Caco-2 (cell line): ENCODE data around the gene HNF4A. TPM values are rescaled to one million over a fixed set of nuclear protein-coding genes. Genes with fewer than 3 reads are reported as not detected.
A peak's percentile ranks its signal among the peaks of the same experiment; 100 is the strongest.

Experiments used
- BruUV-seq: library from RNA; stranded (reverse); fragments of 400-500 nt; replicated peaks from 2 replicates; lab custom pipeline; 2021; lab: Mats Ljungman, UMichigan
- CTCF ChIA-PET: fragments of 300-600 bp; sonication (Branson Sonifier 250); formaldehyde crosslinking; loops from one replicate; lab custom pipeline; 2022; ENCODE audit warnings: antibody characterized with exemption; lab: Charles Lee
- POLR2A ChIA-PET: fragments of 300-600 bp; sonication (Branson Sonifier 250); formaldehyde crosslinking; loops from one replicate; lab custom pipeline; 2022; ENCODE audit warnings: antibody characterized with exemption; lab: Charles Lee
- DNase-seq, 2 experiments: peaks; one replicate each; pipeline versions ENCODE4 v3.0.0 to v3.0.0-alpha.2; 2020 to 2022
- H3K27me3 ChIP-seq: replicated peaks from 2 replicates; pipeline ENCODE4 v1.6.0; 2011; ENCODE audit warnings: low read length; ENCODE audit not compliant: control insufficient read depth, insufficient read depth
- H3K36me3 ChIP-seq: 2 replicates; pipeline ENCODE4 v1.5.1; 2011; ENCODE audit warnings: low read length; ENCODE audit not compliant: control insufficient read depth, insufficient read depth
- H3K4me1 ChIP-seq: fragments of 250-450 bp; sonication (Bioruptor Pico); 2 replicates; pipeline ENCODE4 v1.5.1; 2020; ENCODE audit warnings: mild to moderate bottlenecking
- H3K4me3 ChIP-seq: 2 replicates; pipeline ENCODE4 v1.5.1; 2011; ENCODE audit warnings: low read depth, mild to moderate bottlenecking, control low read depth, low read length
- H3K9me3 ChIP-seq: fragments of 250-450 bp; sonication (Bioruptor Pico); 2 replicates; pipeline ENCODE4 v1.5.1; 2020; ENCODE audit warnings: mild to moderate bottlenecking, moderate library complexity
- H3K27ac Mint-ChIP-seq: one replicate; pipeline ENCODE4 v1.8.0; 2022; ENCODE audit warnings: mixed read lengths; ENCODE audit not compliant: unreplicated experiment
- H3K27me3 Mint-ChIP-seq: one replicate; pipeline ENCODE4 v1.8.0; 2022; ENCODE audit warnings: mixed read lengths; ENCODE audit not compliant: insufficient read depth, unreplicated experiment
- H3K36me3 Mint-ChIP-seq: one replicate; pipeline ENCODE4 v1.8.0; 2022; ENCODE audit warnings: mild to moderate bottlenecking, mixed read lengths; ENCODE audit not compliant: insufficient read depth, unreplicated experiment
- H3K4me1 Mint-ChIP-seq: one replicate; pipeline ENCODE4 v1.8.0; 2022; ENCODE audit warnings: low read depth, mixed read lengths; ENCODE audit not compliant: unreplicated experiment
- H3K4me3 Mint-ChIP-seq: one replicate; pipeline ENCODE4 v1.8.0; 2022; ENCODE audit warnings: mild to moderate bottlenecking, moderate library complexity, mixed read lengths; ENCODE audit not compliant: unreplicated experiment
- H3K9me3 Mint-ChIP-seq: one replicate; pipeline ENCODE4 v1.8.0; 2022; ENCODE audit warnings: mixed read lengths; ENCODE audit not compliant: unreplicated experiment
- intact Hi-C: fragments of 100-400 bp; cut with micrococcal nuclease; formaldehyde crosslinking; loops from one replicate; pipeline ENCODE4 v1.10.0; 2022; ENCODE audit not compliant: unreplicated experiment
- total RNA-seq: library from RNA; stranded (reverse); gene quantifications from 2 replicates; pipeline ENCODE4 v1.2.3, GENCODE V29; 2022
- TF ChIP-seq, protein P1 (sequence below), 2 experiments: fragments of 200-600 bp in 1 of 2; IDR thresholded peaks; 1 replicate in 1 of 2; 2 replicates in 1 of 2; pipeline versions ENCODE4 v1.5.1 to v1.8.0; 2011 to 2022; ENCODE audit warnings: antibody characterized with exemption in 1 of 2, control low read depth in 1 of 2, inconsistent platforms in 1 of 2, low read depth in 1 of 2, low read length in 1 of 2, mild to moderate bottlenecking in 1 of 2, moderate library complexity in 1 of 2; ENCODE audit not compliant: insufficient read depth in 1 of 2, severe bottlenecking in 1 of 2, unreplicated experiment in 1 of 2

The HNF4A gene
- total RNA-seq, 1 experiment from 2014 or later: 292 TPM

- H3K4me3 Mint-ChIP-seq: no peak overlapping the region
- H3K36me3 ChIP-seq: no peaks in the 10 kb centered on the region
- no TSS peak for BruUV-seq
- no peaks in the 10 kb centered on the region for H3K9me3 ChIP-seq
- H3K27me3 ChIP-seq: no peaks in the 10 kb centered on the region
- DNase-seq: peak; percentile 60 to 62
- no peak overlapping the region for H3K27ac Mint-ChIP-seq
- TF ChIP-seq, protein P1, sequence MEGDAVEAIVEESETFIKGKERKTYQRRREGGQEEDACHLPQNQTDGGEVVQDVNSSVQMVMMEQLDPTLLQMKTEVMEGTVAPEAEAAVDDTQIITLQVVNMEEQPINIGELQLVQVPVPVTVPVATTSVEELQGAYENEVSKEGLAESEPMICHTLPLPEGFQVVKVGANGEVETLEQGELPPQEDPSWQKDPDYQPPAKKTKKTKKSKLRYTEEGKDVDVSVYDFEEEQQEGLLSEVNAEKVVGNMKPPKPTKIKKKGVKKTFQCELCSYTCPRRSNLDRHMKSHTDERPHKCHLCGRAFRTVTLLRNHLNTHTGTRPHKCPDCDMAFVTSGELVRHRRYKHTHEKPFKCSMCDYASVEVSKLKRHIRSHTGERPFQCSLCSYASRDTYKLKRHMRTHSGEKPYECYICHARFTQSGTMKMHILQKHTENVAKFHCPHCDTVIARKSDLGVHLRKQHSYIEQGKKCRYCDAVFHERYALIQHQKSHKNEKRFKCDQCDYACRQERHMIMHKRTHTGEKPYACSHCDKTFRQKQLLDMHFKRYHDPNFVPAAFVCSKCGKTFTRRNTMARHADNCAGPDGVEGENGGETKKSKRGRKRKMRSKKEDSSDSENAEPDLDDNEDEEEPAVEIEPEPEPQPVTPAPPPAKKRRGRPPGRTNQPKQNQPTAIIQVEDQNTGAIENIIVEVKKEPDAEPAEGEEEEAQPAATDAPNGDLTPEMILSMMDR (IDR thresholded peaks at IDR 0.05; ENCODE audit: insufficient read depth in 1 of 2, low read depth in 1 of 2, low read length in 1 of 2, severe bottlenecking in 1 of 2, unreplicated experiment in 1 of 2): peak; percentile 32 to 64
- H3K9me3 Mint-ChIP-seq: no peaks in the 10 kb centered on the region
- intact Hi-C loops: no loop called here
- H3K36me3 Mint-ChIP-seq: no peaks in the 10 kb centered on the region
- CTCF ChIA-PET: no interaction called here
- H3K27me3 Mint-ChIP-seq: no peaks in the 10 kb centered on the region
- POLR2A ChIA-PET: no interaction called here
- peaks cover 16% of the 10 kb centered on the region for H3K4me1 Mint-ChIP-seq
- H3K4me3 ChIP-seq: no peak overlapping the region
- no peaks in the 10 kb centered on the region for H3K4me1 ChIP-seq
These were observed 93.5 kb downstream of the HNF4A start for GRCh38 chr20:44448753-44449546.

DNA sequence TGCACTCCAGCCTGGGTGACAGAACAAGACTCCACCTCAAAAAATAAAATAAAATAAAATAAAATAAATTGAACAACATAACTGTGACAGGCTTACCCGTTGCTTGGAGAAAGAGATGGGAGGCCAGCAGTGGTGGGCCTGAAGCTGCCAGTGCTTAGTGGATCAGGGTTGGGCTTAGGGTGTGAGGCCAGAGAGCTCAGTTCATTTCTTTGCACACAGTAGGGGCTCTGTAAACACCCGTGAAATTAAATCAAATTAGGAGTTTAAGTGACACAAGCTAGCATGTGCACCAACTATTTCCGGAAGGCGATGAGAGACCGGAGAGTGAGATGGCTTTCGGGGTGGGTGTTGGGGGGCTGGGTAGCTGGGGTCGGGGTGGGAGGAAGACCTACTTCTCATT is 94.4 kb downstream of the HNF4A start:
- H3K4me3 ChIP-seq: no peak overlapping the region
- no peaks in the 10 kb centered on the region for H3K4me1 ChIP-seq
- no peak for DNase-seq
- no peaks in the 10 kb centered on the region for H3K36me3 ChIP-seq
- POLR2A ChIA-PET: no interaction called here
- no peaks in the 10 kb centered on the region for H3K36me3 Mint-ChIP-seq
- H3K27ac Mint-ChIP-seq: no peak overlapping the region
- no peaks in the 10 kb centered on the region for H3K9me3 Mint-ChIP-seq
- no peaks in the 10 kb centered on the region for H3K27me3 Mint-ChIP-seq
- CTCF ChIA-PET: interaction anchor here (0.7 to 1.2 kb wide), 2 partner anchors 38 to 65 kb away, joined by 3 read pairs; no protein-coding TSS in a partner anchor
- intact Hi-C loops: no loop called here
- TF ChIP-seq, protein P1 (IDR thresholded peaks at IDR 0.05; ENCODE audit: insufficient read depth in 1 of 2, low read depth in 1 of 2, low read length in 1 of 2, severe bottlenecking in 1 of 2, unreplicated experiment in 1 of 2): no peak
- peaks cover 16% of the 10 kb centered on the region for H3K4me1 Mint-ChIP-seq
- no TSS peak for BruUV-seq
- no peaks in the 10 kb centered on the region for H3K9me3 ChIP-seq
- no peaks in the 10 kb centered on the region for H3K27me3 ChIP-seq
- H3K4me3 Mint-ChIP-seq: no peak overlapping the region

- Mint-ChIP-seq H3K4me3 (no peak overlapping the region), H3K4me1 (peaks cover 16% of the 10 kb centered on the region), H3K9me3 (no peaks in the 10 kb centered on the region), H3K36me3 (no peaks in the 10 kb centered on the region), H3K27me3 (no peaks in the 10 kb centered on the region), H3K27ac (no peak overlapping the region)
- no peak for DNase-seq
- no peaks in the 10 kb centered on the region for H3K27me3 ChIP-seq
- TF ChIP-seq, protein P1 (IDR thresholded peaks at IDR 0.05; ENCODE audit: insufficient read depth in 1 of 2, low read depth in 1 of 2, low read length in 1 of 2, severe bottlenecking in 1 of 2, unreplicated experiment in 1 of 2): no peak
- no peaks in the 10 kb centered on the region for H3K36me3 ChIP-seq
- no peaks in the 10 kb centered on the region for H3K4me1 ChIP-seq
- H3K9me3 ChIP-seq: no peaks in the 10 kb centered on the region
- no TSS peak for BruUV-seq
- intact Hi-C loops: no loop called here
- CTCF ChIA-PET: interaction anchor here (0.6 to 1.2 kb wide), 3 partner anchors 66 to 214 kb away, joined by 3 to 8 read pairs (median 3); no protein-coding TSS in a partner anchor
- no peak overlapping the region for H3K4me3 ChIP-seq
- POLR2A ChIA-PET: no interaction called here
These were observed 94.9 kb downstream of the HNF4A start for GRCh38 chr20:44450281-44450889.
